AG09309 (cell line): Measurements from ENCODE around the gene SCAANT1.

Experiments used
- DNase-seq: peaks from one replicate; pipeline ENCODE4 v3.0.0-alpha.2; 2010; ENCODE audit warnings: low read depth
- H3K4me3 ChIP-seq: 2 replicates; pipeline ENCODE4 v1.5.1; 2011; ENCODE audit warnings: mild to moderate bottlenecking, low read depth, low read length, moderate library complexity; ENCODE audit not compliant: control insufficient read depth
- TF ChIP-seq, protein P1 (sequence below): IDR thresholded peaks from 2 replicates; pipeline ENCODE4 v1.5.1; 2011; ENCODE audit warnings: mild to moderate bottlenecking, low read depth, low read length, inconsistent platforms; ENCODE audit not compliant: insufficient read depth, control insufficient read depth; ENCODE audit errors: missing control alignments

SCAANT1 gene

GRCh38 chr3:63954182-63954581 is 42.0 kb upstream of the SCAANT1 start:
- TF ChIP-seq, protein P1, sequence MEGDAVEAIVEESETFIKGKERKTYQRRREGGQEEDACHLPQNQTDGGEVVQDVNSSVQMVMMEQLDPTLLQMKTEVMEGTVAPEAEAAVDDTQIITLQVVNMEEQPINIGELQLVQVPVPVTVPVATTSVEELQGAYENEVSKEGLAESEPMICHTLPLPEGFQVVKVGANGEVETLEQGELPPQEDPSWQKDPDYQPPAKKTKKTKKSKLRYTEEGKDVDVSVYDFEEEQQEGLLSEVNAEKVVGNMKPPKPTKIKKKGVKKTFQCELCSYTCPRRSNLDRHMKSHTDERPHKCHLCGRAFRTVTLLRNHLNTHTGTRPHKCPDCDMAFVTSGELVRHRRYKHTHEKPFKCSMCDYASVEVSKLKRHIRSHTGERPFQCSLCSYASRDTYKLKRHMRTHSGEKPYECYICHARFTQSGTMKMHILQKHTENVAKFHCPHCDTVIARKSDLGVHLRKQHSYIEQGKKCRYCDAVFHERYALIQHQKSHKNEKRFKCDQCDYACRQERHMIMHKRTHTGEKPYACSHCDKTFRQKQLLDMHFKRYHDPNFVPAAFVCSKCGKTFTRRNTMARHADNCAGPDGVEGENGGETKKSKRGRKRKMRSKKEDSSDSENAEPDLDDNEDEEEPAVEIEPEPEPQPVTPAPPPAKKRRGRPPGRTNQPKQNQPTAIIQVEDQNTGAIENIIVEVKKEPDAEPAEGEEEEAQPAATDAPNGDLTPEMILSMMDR: no peak
- no peak for DNase-seq
- no peak overlapping the region for H3K4me3 ChIP-seq

GRCh38 chr3:63952248-63952594 is 40.0 kb upstream of the SCAANT1 start:
- DNase-seq: no peak
- TF ChIP-seq, protein P1: no peak
- no peak overlapping the region for H3K4me3 ChIP-seq

GRCh38 chr3:63951492-63952247 is 39.5 kb upstream of the SCAANT1 start:
- DNase-seq: no peak
- H3K4me3 ChIP-seq: no peak overlapping the region
- TF ChIP-seq, protein P1: no peak

GRCh38 chr3:63950698-63951097 is 38.5 kb upstream of the SCAANT1 start:
- TF ChIP-seq, protein P1: no peak
- DNase-seq: no peak
- H3K4me3 ChIP-seq: no peak overlapping the region

- TF ChIP-seq, protein P1: no peak
- DNase-seq: no peak
These were observed 36.8 kb upstream of the SCAANT1 start for GRCh38 chr3:63949005-63949404.

GRCh38 chr3:63947594-63947993 is 35.4 kb upstream of the SCAANT1 start:
- no peak overlapping the region for H3K4me3 ChIP-seq
- no peak for DNase-seq
- TF ChIP-seq, protein P1: no peak

More at GRCh38 chr3:63949005-63949404, 36.8 kb upstream of the SCAANT1 start:
- no peak overlapping the region for H3K4me3 ChIP-seq
